AG04450 (cell line): ENCODE data around the gene MRPL50. TPM values are rescaled to one million over a fixed set of nuclear protein-coding genes. Genes with fewer than 3 reads are reported as not detected.

Experiments used
- CTCF ChIA-PET: fragments of 300-600, 350-600 bp; formaldehyde crosslinking; extraction: SDS; loops from one replicate; lab custom pipeline; 2022; ENCODE audit warnings: antibody characterized with exemption, inconsistent platforms; lab: Charles Lee
- POLR2A ChIA-PET: fragments of 350-600 bp; formaldehyde crosslinking; extraction: SDS; loops from one replicate; lab custom pipeline; 2021; ENCODE audit warnings: antibody characterized with exemption, inconsistent platforms; lab: Yijun Ruan, JAX
- DNase-seq: peaks from one replicate; pipeline ENCODE4 v3.0.0-alpha.2; 2011; ENCODE audit warnings: low read depth, low spot score
- H3K27ac ChIP-seq: one replicate; pipeline ENCODE4 v1.5.1; 2012; ENCODE audit warnings: low read depth, low read length, control low read depth
- H3K27me3 ChIP-seq: one replicate; pipeline ENCODE4 v1.6.0; 2012; ENCODE audit warnings: low read length; ENCODE audit not compliant: control insufficient read depth, insufficient read depth
- H3K4me3 ChIP-seq: 2 replicates; pipeline ENCODE4 v1.5.1; 2011; ENCODE audit warnings: mild to moderate bottlenecking, low read depth, low read length, control low read depth
- H3K9me3 ChIP-seq: 2 replicates; pipeline ENCODE4 v1.5.1; 2012; ENCODE audit warnings: low read length; ENCODE audit not compliant: control insufficient read depth, insufficient read depth
- CTCF ChIP-seq: IDR thresholded peaks from 2 replicates; pipeline ENCODE4 v1.5.1; 2011; ENCODE audit warnings: low read depth, low read length, control low read depth, inconsistent platforms
- polyA plus RNA-seq: library from polyadenylated mRNA; depleted of rRNA; stranded (reverse); fragments of >200 nt; gene quantifications from 2 replicates; pipeline ENCODE4 v1.2.3, GENCODE V29; 2011

MRPL50 gene
- polyA plus RNA-seq, 1 experiment, result 15.0 TPM

- CTCF ChIA-PET, result interaction anchor here (1.5 kb wide), 1 partner anchor 32 kb away, joined by 3 read pairs; no protein-coding TSS in a partner anchor
- Histone ChIP-seq H3K4me3 (no peak overlapping the region), H3K27me3 (peaks cover 3% of the 10 kb centered on the region), H3K27ac (no peak overlapping the region), H3K9me3 (no peaks in the 10 kb centered on the region)
- TF ChIP-seq CTCF, result no peak
- DNase-seq, result no peak
- POLR2A ChIA-PET, result no interaction called here
Observed at GRCh38 chr9:101419863-101420262, 21.4 kb upstream of the MRPL50 start.

DNA sequence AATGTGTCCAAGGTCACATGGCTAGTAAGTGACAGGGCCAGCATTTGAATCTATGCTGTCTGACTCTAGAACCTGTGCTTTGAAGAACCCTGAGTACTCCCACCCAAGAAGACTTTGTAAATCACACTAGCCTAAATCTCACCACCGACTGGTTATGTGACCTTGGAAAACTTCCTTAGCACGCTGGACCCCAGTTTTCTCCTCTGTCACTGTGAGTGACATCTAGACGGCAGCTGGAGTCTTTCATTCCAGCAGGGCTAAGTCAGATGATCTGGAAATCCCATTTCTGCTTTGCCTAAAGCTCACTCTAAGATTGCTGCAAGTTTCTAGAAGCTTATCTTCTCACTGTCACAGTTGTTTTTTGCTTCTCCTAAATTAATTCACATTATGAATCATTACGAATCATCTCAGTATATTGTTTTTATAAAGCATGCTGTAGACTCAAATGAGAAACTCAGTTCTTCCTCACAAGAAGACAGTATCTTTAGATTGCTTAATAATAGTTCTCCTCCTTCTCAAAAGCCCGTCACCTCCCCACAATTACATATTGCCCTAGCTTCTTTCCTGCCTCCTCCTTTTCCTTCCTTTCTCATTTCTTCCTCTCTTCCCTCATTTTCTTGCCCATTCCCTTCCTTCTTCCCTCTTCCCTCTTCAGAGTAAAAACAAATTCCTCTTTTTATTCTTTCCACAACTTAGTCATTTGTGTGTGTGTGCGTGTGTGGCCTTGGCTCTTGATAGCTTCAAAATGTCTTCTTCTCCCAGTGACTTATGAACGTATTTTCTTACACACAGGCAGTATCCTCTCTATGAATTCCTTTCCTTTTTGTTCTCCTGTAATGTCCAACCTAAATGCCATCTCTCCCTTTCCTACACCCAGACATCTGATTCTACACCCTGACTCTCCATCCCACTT is 20.4 kb upstream of the MRPL50 start:
- H3K9me3 ChIP-seq, result peaks cover under 1% of the 10 kb centered on the region; the same call in 1 of the 2 replicates
- H3K4me3 ChIP-seq, result no peak overlapping the region
- no peak for DNase-seq
- POLR2A ChIA-PET, result no interaction called here
- no peak overlapping the region for H3K27ac ChIP-seq
- no peaks in the 10 kb centered on the region for H3K27me3 ChIP-seq
- TF ChIP-seq CTCF, result no peak
- CTCF ChIA-PET, result no interaction called here

DNA sequence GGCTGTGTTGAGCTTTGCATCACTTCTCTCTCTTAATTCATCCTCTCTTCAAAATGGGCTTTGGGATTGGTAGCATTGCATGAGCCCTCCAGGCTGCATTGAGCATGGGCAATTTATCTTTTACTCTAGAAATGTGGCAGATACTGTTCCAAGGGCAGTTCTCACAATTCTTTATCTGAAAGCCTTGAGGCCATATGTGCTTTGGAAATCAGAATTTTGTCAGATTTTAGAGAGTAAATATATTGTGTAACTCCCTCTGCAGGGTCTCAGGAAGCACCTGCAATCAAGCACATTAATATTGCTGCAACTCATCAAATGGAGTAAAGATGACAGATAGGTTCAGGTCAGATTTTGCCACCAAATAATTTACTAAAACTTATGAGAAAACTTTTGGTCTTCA is 19.6 kb upstream of the MRPL50 start:
- no peak overlapping the region for H3K4me3 ChIP-seq
- no peak overlapping the region for H3K27ac ChIP-seq
- ChIA-PET CTCF (no interaction called here), POLR2A (no interaction called here)
- no peak for TF ChIP-seq CTCF
- no peaks in the 10 kb centered on the region for H3K27me3 ChIP-seq
- no peak for DNase-seq
- H3K9me3 ChIP-seq, result peaks cover 2% of the 10 kb centered on the region; the same call in 1 of the 2 replicates

DNA sequence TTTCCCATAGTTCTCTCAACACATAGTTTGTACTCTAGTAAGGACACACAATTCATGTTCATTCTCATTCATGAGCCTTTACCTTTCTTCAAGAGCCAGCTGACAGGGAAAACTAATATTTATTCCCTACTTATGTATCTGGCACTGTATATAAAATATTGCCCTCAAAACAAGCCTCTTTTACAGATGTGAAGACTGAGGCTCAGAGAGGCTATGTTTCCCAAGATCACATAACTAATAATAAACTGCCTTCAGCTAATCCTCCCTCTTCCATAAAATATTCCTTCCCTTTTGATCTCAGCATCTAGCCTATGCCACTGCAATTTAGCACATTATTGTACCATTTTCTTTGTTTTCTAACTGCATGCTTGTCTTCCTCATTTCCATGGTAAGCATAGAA is 19.0 kb upstream of the MRPL50 start:
- Histone ChIP-seq H3K9me3 (peaks cover 2% of the 10 kb centered on the region; the same call in 1 of the 2 replicates), H3K27ac (no peak overlapping the region), H3K27me3 (no peaks in the 10 kb centered on the region), H3K4me3 (no peak overlapping the region)
- ChIA-PET CTCF (no interaction called here), POLR2A (no interaction called here)
- DNase-seq, result no peak
- no peak for TF ChIP-seq CTCF

DNA sequence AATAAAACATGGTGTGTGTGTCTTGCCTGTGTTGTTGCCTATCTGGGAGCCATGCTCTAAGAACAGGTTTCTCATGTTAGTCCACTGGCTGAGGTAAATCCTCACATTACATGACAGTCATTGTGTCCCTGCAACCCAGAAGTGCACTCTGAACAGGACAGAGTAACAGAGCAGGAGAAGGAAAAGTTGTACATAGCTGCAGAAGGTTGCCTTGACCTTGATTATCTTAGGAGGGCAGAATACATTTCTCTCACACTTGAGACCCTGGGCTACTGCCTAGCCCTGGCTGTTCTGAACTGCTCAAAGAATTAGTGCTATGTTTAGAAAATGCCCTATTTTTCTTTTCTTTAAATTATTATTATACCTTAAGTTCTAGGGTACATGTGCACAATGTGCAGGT is 17.2 kb upstream of the MRPL50 start:
- DNase-seq, result no peak
- Histone ChIP-seq H3K9me3 (peaks cover 4% of the 10 kb centered on the region; the same call in 1 of the 2 replicates), H3K27ac (no peak overlapping the region), H3K4me3 (no peak overlapping the region), H3K27me3 (no peaks in the 10 kb centered on the region)
- POLR2A ChIA-PET, result no interaction called here
- CTCF ChIA-PET, result no interaction called here
- TF ChIP-seq CTCF, result no peak
